ENCODE measurements around the gene KCNA5. TPM values are rescaled to one million over a fixed set of nuclear protein-coding genes. Genes with fewer than 3 reads are reported as not detected.
A peak's percentile ranks its signal among the peaks of the same experiment; 100 is the strongest.

KCNA5 gene
- total RNA-seq, 1 experiment from 2014 or later = not detected

GRCh38 chr12:4997939-4998338 is 45.7 kb upstream of the KCNA5 start:
- Histone ChIP-seq H3K36me3 (ENCODE audit: insufficient read depth, low read length, poor library complexity, severe bottlenecking) (no peaks in the 10 kb centered on the region), H3K9me3 (ENCODE audit: low read depth, low read length, poor library complexity, severe bottlenecking) (no peaks in the 10 kb centered on the region), H3K27ac (ENCODE audit: low read depth, low read length, poor library complexity, severe bottlenecking) (no peak overlapping the region), H3K27me3 (replicated peaks; ENCODE audit: insufficient read depth, low read depth, low read length, poor library complexity) (peaks cover 38% of the 10 kb centered on the region), H3K4me1 (ENCODE audit: insufficient read depth, low read length, poor library complexity, severe bottlenecking) (no peaks in the 10 kb centered on the region), H3K4me3 (ENCODE audit: low read depth, low read length, poor library complexity, severe bottlenecking) (no peak overlapping the region)
- CTCF ChIA-PET = interaction anchor here (1.2 kb wide), 1 partner anchor 142 kb away, joined by 3 read pairs; no protein-coding TSS in a partner anchor
- BruUV-seq (replicated peaks) = no TSS peak
- intact Hi-C loops (cut with micrococcal nuclease; ENCODE audit: unreplicated experiment) = no loop called here
- peak; percentile 26 for DNase-seq (ENCODE audit: low spot score)
- POLR2A ChIA-PET (ENCODE audit: low non-redundant PET) = no interaction called here
- TF ChIP-seq EZH2 (IDR thresholded peaks at IDR 0.05; ENCODE audit: borderline replicate concordance, low read depth, low read length, poor library complexity, severe bottlenecking) = no peak
- TF ChIP-seq, protein P1, sequence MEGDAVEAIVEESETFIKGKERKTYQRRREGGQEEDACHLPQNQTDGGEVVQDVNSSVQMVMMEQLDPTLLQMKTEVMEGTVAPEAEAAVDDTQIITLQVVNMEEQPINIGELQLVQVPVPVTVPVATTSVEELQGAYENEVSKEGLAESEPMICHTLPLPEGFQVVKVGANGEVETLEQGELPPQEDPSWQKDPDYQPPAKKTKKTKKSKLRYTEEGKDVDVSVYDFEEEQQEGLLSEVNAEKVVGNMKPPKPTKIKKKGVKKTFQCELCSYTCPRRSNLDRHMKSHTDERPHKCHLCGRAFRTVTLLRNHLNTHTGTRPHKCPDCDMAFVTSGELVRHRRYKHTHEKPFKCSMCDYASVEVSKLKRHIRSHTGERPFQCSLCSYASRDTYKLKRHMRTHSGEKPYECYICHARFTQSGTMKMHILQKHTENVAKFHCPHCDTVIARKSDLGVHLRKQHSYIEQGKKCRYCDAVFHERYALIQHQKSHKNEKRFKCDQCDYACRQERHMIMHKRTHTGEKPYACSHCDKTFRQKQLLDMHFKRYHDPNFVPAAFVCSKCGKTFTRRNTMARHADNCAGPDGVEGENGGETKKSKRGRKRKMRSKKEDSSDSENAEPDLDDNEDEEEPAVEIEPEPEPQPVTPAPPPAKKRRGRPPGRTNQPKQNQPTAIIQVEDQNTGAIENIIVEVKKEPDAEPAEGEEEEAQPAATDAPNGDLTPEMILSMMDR (conservative IDR thresholded peaks at IDR 0.05; ENCODE audit: low read depth, low read length) = no peak

GRCh38 chr12:5000204-5000603 is 43.5 kb upstream of the KCNA5 start:
- POLR2A ChIA-PET (ENCODE audit: low non-redundant PET) = interaction anchor here (0.6 kb wide), 1 partner anchor 196 kb away, joined by 15 read pairs; no protein-coding TSS in a partner anchor
- TF ChIP-seq, protein P1 (conservative IDR thresholded peaks at IDR 0.05; ENCODE audit: low read depth, low read length) = 0 out of 2 replicates have a peak, but pooled peaks have one; percentile 14
- no peak for TF ChIP-seq EZH2 (IDR thresholded peaks at IDR 0.05; ENCODE audit: borderline replicate concordance, low read depth, low read length, poor library complexity, severe bottlenecking)
- no peak for DNase-seq (ENCODE audit: low spot score)
- H3K27ac ChIP-seq (ENCODE audit: low read depth, low read length, poor library complexity, severe bottlenecking) = no peak overlapping the region
- peaks cover 23% of the 10 kb centered on the region for H3K27me3 ChIP-seq (replicated peaks; ENCODE audit: insufficient read depth, low read depth, low read length, poor library complexity)
- CTCF ChIA-PET = interaction anchor here (0.6 to 1.2 kb wide), 3 partner anchors 143 to 765 kb away, joined by 3 to 4 read pairs (median 3); no protein-coding TSS in a partner anchor
- H3K4me3 ChIP-seq (ENCODE audit: low read depth, low read length, poor library complexity, severe bottlenecking) = no peak overlapping the region
- no TSS peak for BruUV-seq (replicated peaks)
- intact Hi-C loops (cut with micrococcal nuclease; ENCODE audit: unreplicated experiment) = no loop called here
- H3K4me1 ChIP-seq (ENCODE audit: insufficient read depth, low read length, poor library complexity, severe bottlenecking) = no peaks in the 10 kb centered on the region
- H3K36me3 ChIP-seq (ENCODE audit: insufficient read depth, low read length, poor library complexity, severe bottlenecking) = no peaks in the 10 kb centered on the region
- no peaks in the 10 kb centered on the region for H3K9me3 ChIP-seq (ENCODE audit: low read depth, low read length, poor library complexity, severe bottlenecking)

GRCh38 chr12:5000658-5001385 is 42.9 kb upstream of the KCNA5 start:
- no TSS peak for BruUV-seq (replicated peaks)
- intact Hi-C loops (cut with micrococcal nuclease; ENCODE audit: unreplicated experiment) = no loop called here
- CTCF ChIA-PET = interaction anchor here (1.2 kb wide), 1 partner anchor 144 kb away, joined by 4 read pairs; no protein-coding TSS in a partner anchor
- Histone ChIP-seq H3K27me3 (replicated peaks; ENCODE audit: insufficient read depth, low read depth, low read length, poor library complexity) (peaks cover 18% of the 10 kb centered on the region), H3K9me3 (ENCODE audit: low read depth, low read length, poor library complexity, severe bottlenecking) (no peaks in the 10 kb centered on the region), H3K4me3 (ENCODE audit: low read depth, low read length, poor library complexity, severe bottlenecking) (no peak overlapping the region), H3K27ac (ENCODE audit: low read depth, low read length, poor library complexity, severe bottlenecking) (no peak overlapping the region), H3K4me1 (ENCODE audit: insufficient read depth, low read length, poor library complexity, severe bottlenecking) (no peaks in the 10 kb centered on the region), H3K36me3 (ENCODE audit: insufficient read depth, low read length, poor library complexity, severe bottlenecking) (no peaks in the 10 kb centered on the region)
- no peak for DNase-seq (ENCODE audit: low spot score)
- POLR2A ChIA-PET (ENCODE audit: low non-redundant PET) = interaction anchor here (0.6 kb wide), 1 partner anchor 195 kb away, joined by 15 read pairs; no protein-coding TSS in a partner anchor
- TF ChIP-seq, protein P1 (conservative IDR thresholded peaks at IDR 0.05; ENCODE audit: low read depth, low read length) = no peak
- no peak for TF ChIP-seq EZH2 (IDR thresholded peaks at IDR 0.05; ENCODE audit: borderline replicate concordance, low read depth, low read length, poor library complexity, severe bottlenecking)

All from A673 (cell line).